GM18867 (cell line): Measurements from ENCODE around the gene LIX1L.
"Not testable (repeated sequence)": the region's sequence is repeated elsewhere in the genome, so short reads cannot be mapped to it uniquely, and the experiment has no call there.

Experiments used
- ATAC-seq: cut with Tn5 transposase; IDR thresholded peaks from one replicate; pipeline ENCODE4 v1.9.1; 2021; ENCODE audit warnings: mild to moderate bottlenecking, moderate library complexity; ENCODE audit not compliant: unreplicated experiment

Gene LIX1L

GRCh38 chr1:145937436-145937835 lies 20.4 kb downstream of the LIX1L start:
- ATAC-seq: no peak

DNA sequence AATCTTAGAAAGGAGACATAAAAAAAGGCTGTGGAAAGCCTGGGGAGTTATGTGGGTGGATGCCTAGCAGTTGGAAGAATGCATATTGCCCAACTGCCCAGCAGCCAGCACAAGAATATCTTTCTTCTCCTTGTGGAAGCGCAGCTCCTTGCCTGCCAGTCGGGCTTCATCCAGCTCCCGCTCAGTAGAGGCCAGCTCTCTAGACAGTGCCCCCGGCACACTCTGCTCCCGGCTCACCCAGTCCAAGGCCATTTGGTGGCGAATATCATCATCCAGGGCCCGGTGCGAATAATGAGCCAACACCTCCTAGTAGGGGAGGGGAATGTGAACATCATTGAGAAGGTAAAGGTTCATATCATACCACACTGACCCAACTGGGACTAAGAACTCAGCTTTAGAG lies 21.6 kb downstream of the LIX1L start:
- ATAC-seq: no peak

- no peak for ATAC-seq
These were observed 22.1 kb downstream of the LIX1L start for GRCh38 chr1:145935708-145936107.

DNA sequence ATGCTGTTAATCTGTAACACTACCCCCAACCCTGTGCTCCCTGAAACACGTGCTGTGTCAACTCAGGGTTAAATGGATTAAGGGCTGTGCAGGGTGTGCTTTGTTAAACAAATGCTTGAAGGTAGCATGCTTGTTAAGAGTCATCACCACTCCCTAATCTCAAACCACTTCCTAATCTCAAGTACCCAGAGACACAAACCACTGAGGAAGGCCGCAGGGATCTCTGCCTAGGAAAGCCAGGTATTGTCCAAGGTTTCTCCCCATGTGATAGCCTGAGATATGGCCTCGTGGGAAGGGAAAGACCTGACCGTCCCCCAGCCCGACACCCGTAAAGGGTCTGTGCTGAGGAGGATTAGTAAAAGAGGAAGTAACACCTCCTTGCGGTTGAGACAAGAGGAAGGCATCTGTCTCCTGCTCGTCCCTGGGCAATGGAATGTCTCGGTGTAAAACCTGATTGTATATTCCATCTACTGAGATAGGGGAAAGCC lies 25.3 kb downstream of the LIX1L start:
- ATAC-seq: not testable (repeated sequence)

- ATAC-seq: no peak
These were observed 29.7 kb downstream of the LIX1L start for GRCh38 chr1:145927916-145928643.

GRCh38 chr1:145927063-145927886 lies 30.5 kb downstream of the LIX1L start, which contains the start of gene RBM8A:
Gene RBM8A (minus strand): TSS chr1:145927484. CDS start chr1:145927426, 58 bp downstream.
- ATAC-seq: peak; percentile 95

DNA sequence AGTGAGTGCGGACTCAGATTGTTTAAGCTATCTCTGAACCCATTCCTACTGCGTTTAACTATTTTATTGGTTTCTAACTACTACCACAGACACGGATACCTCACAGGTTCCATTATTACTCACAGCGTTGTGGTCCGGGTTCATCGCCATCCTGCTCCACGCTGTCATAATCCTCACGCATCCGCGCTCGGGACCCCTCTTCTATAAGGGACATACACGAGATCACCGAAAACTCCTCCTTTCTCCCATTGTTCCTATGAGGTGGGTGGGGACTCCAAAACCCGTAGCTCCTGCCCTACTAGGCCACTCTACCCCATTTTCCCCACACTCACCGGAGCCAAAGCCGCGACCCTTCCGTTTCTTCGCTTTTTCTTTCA lies 31.1 kb downstream of the LIX1L start:
- peak; percentile 5 for ATAC-seq

DNA sequence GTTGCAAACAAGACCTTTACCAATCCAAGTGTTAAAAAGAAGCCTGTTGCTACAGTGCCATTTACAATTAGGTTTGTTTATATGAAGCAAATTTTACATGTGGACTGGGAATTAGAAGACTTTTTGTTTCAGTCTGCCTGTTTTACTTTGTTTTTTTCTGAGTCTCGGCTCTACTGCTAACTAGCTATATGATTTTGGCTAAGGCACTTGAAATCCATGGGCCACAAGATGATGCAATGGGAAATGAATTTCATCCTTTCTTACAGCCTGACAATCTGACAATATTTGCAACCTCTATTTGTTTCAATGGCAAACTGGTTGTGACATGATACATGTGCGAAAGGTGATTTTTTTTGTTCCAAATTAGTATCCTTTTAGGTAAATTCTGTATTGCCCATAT lies 35.6 kb downstream of the LIX1L start:
- ATAC-seq: no peak

- ATAC-seq: not testable (repeated sequence)
These were observed 37.5 kb downstream of the LIX1L start for GRCh38 chr1:145920297-145920696.

GRCh38 chr1:145918992-145919939 lies 38.6 kb downstream of the LIX1L start:
- peak; percentile 83 for ATAC-seq

- ATAC-seq: peak; percentile 76
These were observed 39.4 kb downstream of the LIX1L start, which contains the start of gene PEX11B for GRCh38 chr1:145918144-145918991. Gene PEX11B (minus strand): TSS chr1:145918717. CDS start chr1:145918688, 29 bp downstream.

DNA sequence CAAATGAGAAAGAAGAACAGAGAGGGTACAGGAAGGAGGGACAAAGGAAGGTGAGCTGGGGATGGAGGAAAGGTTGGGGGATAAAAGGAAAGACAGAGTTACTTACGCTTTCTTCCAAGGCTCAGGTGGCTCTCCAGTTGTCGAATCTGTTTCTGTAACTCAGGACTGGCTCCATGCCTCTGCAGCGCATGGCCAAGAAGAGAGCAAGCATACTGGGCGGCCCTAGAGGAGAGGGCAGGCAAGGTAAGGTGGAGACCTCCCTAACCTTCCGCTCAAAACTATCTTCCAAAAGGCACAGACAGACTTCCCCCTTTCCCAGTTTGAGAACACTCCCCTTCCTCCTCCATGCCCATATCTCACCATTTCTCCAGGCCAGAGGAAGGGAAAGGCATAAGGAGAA lies 40.2 kb downstream of the LIX1L start:
- ATAC-seq: no peak

DNA sequence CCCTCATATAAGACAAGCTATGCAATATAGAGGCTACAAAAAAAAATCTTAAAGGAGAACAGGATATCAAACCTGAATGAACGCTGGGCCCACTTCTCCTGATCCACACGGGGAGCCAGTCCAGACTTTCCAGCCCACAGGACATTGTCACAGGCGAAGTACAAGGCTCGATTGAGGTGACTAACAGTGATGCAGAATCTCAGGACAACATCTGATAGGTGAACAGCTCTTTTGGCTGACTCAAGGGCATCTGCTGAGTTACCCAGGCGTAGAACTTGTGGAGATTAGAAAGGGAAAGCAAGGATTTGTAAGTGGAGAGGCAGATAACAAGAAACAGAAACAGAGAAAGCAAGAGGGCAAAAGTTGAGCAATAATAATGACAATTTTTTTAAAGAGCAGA lies 41.1 kb downstream of the LIX1L start:
- ATAC-seq: no peak

DNA sequence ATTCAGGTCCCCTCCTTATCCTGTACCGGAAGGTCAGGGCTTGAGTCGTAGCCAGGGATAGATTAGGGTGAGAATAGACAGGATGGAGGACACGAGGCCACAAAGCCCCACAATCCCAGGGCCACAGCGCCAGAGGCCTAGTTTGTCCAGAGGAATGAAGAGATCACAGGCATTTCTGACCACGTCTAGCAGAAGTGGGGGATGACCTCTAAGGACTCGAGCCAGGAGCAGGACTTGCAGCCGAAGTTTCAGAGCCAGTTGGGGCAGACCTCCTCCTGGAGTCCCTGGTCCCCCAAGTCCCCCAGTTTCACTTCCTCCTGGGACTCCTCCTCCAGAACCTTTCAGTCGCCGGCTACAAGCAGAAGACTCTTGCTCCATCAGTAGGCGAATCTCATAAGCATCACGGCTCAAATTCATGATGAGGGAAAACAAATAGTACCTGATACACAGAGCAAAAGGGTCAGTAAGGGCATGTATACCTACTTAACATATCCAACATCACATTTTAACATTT lies 45.6 kb downstream of the LIX1L start:
- ATAC-seq: no peak

DNA sequence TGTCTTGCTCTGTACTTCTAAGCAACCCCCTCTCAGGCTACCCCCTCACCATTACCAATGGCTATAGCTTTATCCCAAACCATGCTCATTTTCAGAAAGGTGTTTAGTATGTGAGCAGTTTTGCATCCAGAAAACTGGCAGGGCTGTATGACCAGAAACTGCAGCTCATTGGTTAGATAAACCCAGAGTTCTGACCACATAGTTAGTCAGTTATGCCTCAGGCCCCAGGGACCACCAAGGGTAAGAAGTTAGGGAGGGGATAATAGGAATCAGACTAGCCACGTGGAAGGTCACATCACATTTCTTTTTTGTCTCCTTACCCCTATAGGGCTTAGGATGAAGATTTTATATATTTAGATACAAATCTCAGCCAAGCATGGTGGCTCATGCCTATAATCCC lies 49.2 kb downstream of the LIX1L start:
- no peak for ATAC-seq

GRCh38 chr1:145906954-145907753 lies 50.7 kb downstream of the LIX1L start:
- no peak for ATAC-seq

DNA sequence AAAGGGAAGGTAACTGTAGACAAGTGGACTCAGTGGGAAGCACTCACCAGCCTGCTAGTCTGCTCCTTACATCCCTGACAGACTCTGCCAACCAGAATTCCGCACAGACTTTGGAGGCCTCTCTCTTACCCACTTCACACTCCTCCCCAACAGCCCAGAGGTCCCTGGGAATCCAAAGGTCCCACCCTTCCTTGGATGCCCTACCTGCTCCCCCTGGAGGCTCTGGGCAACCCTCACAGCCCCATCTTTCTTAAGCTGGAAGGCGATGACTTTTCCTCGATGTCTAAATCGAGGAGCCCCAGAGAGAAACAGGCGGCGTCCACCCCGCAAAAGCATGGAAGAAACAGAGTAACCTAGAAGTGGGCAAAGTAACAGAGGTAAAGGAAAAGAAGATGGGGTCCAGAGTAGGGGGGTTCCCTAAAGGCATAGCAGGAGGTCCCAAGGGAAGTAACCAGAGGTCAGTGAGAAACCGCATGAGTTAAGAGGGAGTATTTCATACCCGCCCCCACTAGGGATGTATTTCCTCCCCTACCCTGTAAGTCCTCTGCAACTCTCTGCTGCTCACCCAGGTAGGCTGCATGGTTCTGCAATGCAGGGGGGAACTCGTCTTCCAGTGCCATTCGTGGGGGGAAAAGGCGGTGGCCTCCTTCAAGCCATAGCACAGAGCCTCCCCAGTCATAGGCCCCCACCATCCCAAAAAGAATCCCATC lies 56.4 kb downstream of the LIX1L start:
- no peak for ATAC-seq

DNA sequence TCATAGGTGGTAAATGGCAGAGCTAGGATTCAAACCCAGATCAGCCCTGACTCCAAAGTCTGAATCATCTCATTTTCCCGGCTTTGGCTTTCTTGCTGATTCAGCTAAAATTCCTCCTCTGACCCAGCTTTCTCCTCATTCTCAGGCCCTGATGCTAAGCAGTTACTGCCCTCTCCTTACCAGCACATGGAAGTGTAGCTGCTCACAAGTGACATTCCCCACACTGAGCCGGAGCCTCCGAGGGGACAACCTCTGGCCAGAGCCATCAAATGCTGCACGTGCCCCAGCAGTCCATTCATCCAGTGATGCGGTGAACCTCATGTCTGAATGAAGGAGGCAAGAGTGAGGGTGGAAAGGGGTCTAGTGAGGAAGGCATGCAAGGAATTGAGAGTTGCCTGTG lies 59.1 kb downstream of the LIX1L start:
- ATAC-seq: no peak
